ENCODE results near the gene MX2. TPM values are rescaled to one million over a fixed set of nuclear protein-coding genes. Genes with fewer than 3 reads are reported as not detected.
A peak's percentile ranks its signal among the peaks of the same experiment; 100 is the strongest.

The MX2 gene
- total and polyA plus RNA-seq, 10 of the 15 experiments (the other 5 are each of a cell fraction or from before 2014, with no cell fraction given): 10.5 to 167 (median 46.1) TPM

- TF ChIP-seq, protein P1, sequence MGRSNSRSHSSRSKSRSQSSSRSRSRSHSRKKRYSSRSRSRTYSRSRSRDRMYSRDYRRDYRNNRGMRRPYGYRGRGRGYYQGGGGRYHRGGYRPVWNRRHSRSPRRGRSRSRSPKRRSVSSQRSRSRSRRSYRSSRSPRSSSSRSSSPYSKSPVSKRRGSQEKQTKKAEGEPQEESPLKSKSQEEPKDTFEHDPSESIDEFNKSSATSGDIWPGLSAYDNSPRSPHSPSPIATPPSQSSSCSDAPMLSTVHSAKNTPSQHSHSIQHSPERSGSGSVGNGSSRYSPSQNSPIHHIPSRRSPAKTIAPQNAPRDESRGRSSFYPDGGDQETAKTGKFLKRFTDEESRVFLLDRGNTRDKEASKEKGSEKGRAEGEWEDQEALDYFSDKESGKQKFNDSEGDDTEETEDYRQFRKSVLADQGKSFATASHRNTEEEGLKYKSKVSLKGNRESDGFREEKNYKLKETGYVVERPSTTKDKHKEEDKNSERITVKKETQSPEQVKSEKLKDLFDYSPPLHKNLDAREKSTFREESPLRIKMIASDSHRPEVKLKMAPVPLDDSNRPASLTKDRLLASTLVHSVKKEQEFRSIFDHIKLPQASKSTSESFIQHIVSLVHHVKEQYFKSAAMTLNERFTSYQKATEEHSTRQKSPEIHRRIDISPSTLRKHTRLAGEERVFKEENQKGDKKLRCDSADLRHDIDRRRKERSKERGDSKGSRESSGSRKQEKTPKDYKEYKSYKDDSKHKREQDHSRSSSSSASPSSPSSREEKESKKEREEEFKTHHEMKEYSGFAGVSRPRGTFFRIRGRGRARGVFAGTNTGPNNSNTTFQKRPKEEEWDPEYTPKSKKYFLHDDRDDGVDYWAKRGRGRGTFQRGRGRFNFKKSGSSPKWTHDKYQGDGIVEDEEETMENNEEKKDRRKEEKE (IDR thresholded peaks at IDR 0.05): no peak
- TF ChIP-seq ESRRA (IDR thresholded peaks at IDR 0.05; ENCODE audit: low read length) (no peak), JUNB (IDR thresholded peaks at IDR 0.05) (no peak), IRF4 (IDR thresholded peaks at IDR 0.05; ENCODE audit: low read depth, low read length) (peak; percentile 78), ETV6 (conservative IDR thresholded peaks at IDR 0.05 in 1 of 2, IDR thresholded peaks at IDR 0.05 in 1 of 2; ENCODE audit: borderline replicate concordance in 1 of 2, low read depth in 1 of 2) (no peak), ZBTB33 (IDR thresholded peaks at IDR 0.05) (no peak), NBN (IDR thresholded peaks at IDR 0.05) (peak; percentile 89), POU2F2 (IDR thresholded peaks at IDR 0.05; ENCODE audit: borderline replicate concordance, low read depth, low read length) (no peak), TBL1XR1 (IDR thresholded peaks at IDR 0.05; ENCODE audit: low read depth, low read length) (peak; percentile 44; the same call in 1 of the 2 replicates), CBX5 (IDR thresholded peaks at IDR 0.05; ENCODE audit: low read depth) (no peak), CBX3 (IDR thresholded peaks at IDR 0.05; ENCODE audit: borderline replicate concordance, low read depth) (no peak), LARP7 (IDR thresholded peaks at IDR 0.05) (peak; percentile 42), ZNF217 (IDR thresholded peaks at IDR 0.05) (no peak), NR2C2 (IDR thresholded peaks at IDR 0.05; ENCODE audit: borderline replicate concordance, control insufficient read depth, insufficient read length, low read depth) (no peak), NRF1 (conservative IDR thresholded peaks at IDR 0.05; ENCODE audit: low read depth, low read length) (no peak), EZH2 (IDR thresholded peaks at IDR 0.05; ENCODE audit: borderline replicate concordance, control insufficient read depth, low read depth, low read length) (no peak), IRF5 (IDR thresholded peaks at IDR 0.05; ENCODE audit: borderline replicate concordance) (no peak), IKZF1 (conservative IDR thresholded peaks at IDR 0.05) (peak; percentile 78), RUNX3 (IDR thresholded peaks at IDR 0.05; ENCODE audit: low read length) (no peak), CREB1 (IDR thresholded peaks at IDR 0.05; ENCODE audit: low read depth) (no peak), ATF7 (IDR thresholded peaks at IDR 0.05; ENCODE audit: low read depth) (peak; percentile 54), KLF5 (IDR thresholded peaks at IDR 0.05; ENCODE audit: partially characterized antibody) (no peak), PML (IDR thresholded peaks at IDR 0.05; ENCODE audit: low read length) (no peak), PAX5 (IDR thresholded peaks at IDR 0.05; ENCODE audit: borderline replicate concordance, low read depth, low read length) (peak; percentile 87)
- TF ChIP-seq, protein P2, sequence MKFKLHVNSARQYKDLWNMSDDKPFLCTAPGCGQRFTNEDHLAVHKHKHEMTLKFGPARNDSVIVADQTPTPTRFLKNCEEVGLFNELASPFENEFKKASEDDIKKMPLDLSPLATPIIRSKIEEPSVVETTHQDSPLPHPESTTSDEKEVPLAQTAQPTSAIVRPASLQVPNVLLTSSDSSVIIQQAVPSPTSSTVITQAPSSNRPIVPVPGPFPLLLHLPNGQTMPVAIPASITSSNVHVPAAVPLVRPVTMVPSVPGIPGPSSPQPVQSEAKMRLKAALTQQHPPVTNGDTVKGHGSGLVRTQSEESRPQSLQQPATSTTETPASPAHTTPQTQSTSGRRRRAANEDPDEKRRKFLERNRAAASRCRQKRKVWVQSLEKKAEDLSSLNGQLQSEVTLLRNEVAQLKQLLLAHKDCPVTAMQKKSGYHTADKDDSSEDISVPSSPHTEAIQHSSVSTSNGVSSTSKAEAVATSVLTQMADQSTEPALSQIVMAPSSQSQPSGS (IDR thresholded peaks at IDR 0.05; ENCODE audit: low read length): no peak
Measured at GRCh38 chr21:41367945-41368734, 6.3 kb downstream of the MX2 start (continued).

Measured in GM12878 (cell line).